Measurements from ENCODE around the gene ZHX3.
"Not testable (repeated sequence)": the region's sequence is repeated elsewhere in the genome, so short reads cannot be mapped to it uniquely, and the experiment has no call there.

ZHX3 gene

GRCh38 chr20:41320441-41320840, 2.9 kb upstream of the ZHX3 start:
- no peak for TF ChIP-seq POLR2AphosphoS5 (IDR thresholded peaks at IDR 0.05; ENCODE audit: low read depth, low read length)
- no peak for TF ChIP-seq POLR2A (IDR thresholded peaks at IDR 0.05; ENCODE audit: low read depth, low read length)
- TF ChIP-seq TAF1 (IDR thresholded peaks at IDR 0.05; ENCODE audit: low read depth, low read length), result no peak
- no peak for TF ChIP-seq SPI1 (IDR thresholded peaks at IDR 0.05; ENCODE audit: low read depth, low read length)
- TF ChIP-seq PAX5 (IDR thresholded peaks at IDR 0.05; ENCODE audit: insufficient read depth, low read length, severe bottlenecking), result no peak
- no peak for TF ChIP-seq POU2F2 (IDR thresholded peaks at IDR 0.05; ENCODE audit: low read depth, low read length)
- DNase-seq (ENCODE audit: insufficient read length, low spot score) (no peak), FAIRE-seq (no peak)

- FAIRE-seq (no peak), DNase-seq (ENCODE audit: insufficient read length, low spot score) (no peak)
- no peak for TF ChIP-seq POLR2AphosphoS5 (IDR thresholded peaks at IDR 0.05; ENCODE audit: low read depth, low read length)
- no peak for TF ChIP-seq SPI1 (IDR thresholded peaks at IDR 0.05; ENCODE audit: low read depth, low read length)
- TF ChIP-seq POLR2A (IDR thresholded peaks at IDR 0.05; ENCODE audit: low read depth, low read length), result no peak
- no peak for TF ChIP-seq TAF1 (IDR thresholded peaks at IDR 0.05; ENCODE audit: low read depth, low read length)
Measured at GRCh38 chr20:41318271-41318649, 729 bp upstream of the ZHX3 start.

GRCh38 chr20:41316602-41317545, 657 bp downstream of the ZHX3 start:
- FAIRE-seq (peak; percentile 26), DNase-seq (ENCODE audit: insufficient read length, low spot score) (peak; percentile 79)
- TF ChIP-seq SPI1 (IDR thresholded peaks at IDR 0.05; ENCODE audit: low read depth, low read length), result no peak

GRCh38 chr20:41316051-41316450, 1.5 kb downstream of the ZHX3 start:
- FAIRE-seq (no peak), DNase-seq (ENCODE audit: insufficient read length, low spot score) (no peak)
- TF ChIP-seq POLR2AphosphoS5 (IDR thresholded peaks at IDR 0.05; ENCODE audit: low read depth, low read length), result no peak
- no peak for TF ChIP-seq POLR2A (IDR thresholded peaks at IDR 0.05; ENCODE audit: low read depth, low read length)
- no peak for TF ChIP-seq TAF1 (IDR thresholded peaks at IDR 0.05; ENCODE audit: low read depth, low read length)
- TF ChIP-seq SPI1 (IDR thresholded peaks at IDR 0.05; ENCODE audit: low read depth, low read length), result no peak
- TF ChIP-seq POU2F2 (IDR thresholded peaks at IDR 0.05; ENCODE audit: low read depth, low read length), result no peak
- no peak for TF ChIP-seq PAX5 (IDR thresholded peaks at IDR 0.05; ENCODE audit: insufficient read depth, low read length, severe bottlenecking)

GRCh38 chr20:41314386-41314785, 3.1 kb downstream of the ZHX3 start:
- no peak for TF ChIP-seq POLR2AphosphoS5 (IDR thresholded peaks at IDR 0.05; ENCODE audit: low read depth, low read length)
- no peak for TF ChIP-seq POU2F2 (IDR thresholded peaks at IDR 0.05; ENCODE audit: low read depth, low read length)
- TF ChIP-seq POLR2A (IDR thresholded peaks at IDR 0.05; ENCODE audit: low read depth, low read length), result no peak
- TF ChIP-seq TAF1 (IDR thresholded peaks at IDR 0.05; ENCODE audit: low read depth, low read length), result no peak
- no peak for TF ChIP-seq SPI1 (IDR thresholded peaks at IDR 0.05; ENCODE audit: low read depth, low read length)
- TF ChIP-seq PAX5 (IDR thresholded peaks at IDR 0.05; ENCODE audit: insufficient read depth, low read length, severe bottlenecking), result no peak
- FAIRE-seq (no peak), DNase-seq (ENCODE audit: insufficient read length, low spot score) (no peak)

GRCh38 chr20:41312009-41312408, 5.5 kb downstream of the ZHX3 start:
- FAIRE-seq; DNase-seq (ENCODE audit: insufficient read length, low spot score): not testable (repeated sequence)

GRCh38 chr20:41309817-41310216, 7.7 kb downstream of the ZHX3 start:
- no peak for TF ChIP-seq TAF1 (IDR thresholded peaks at IDR 0.05; ENCODE audit: low read depth, low read length)
- TF ChIP-seq PAX5 (IDR thresholded peaks at IDR 0.05; ENCODE audit: insufficient read depth, low read length, severe bottlenecking), result no peak
- TF ChIP-seq POLR2AphosphoS5 (IDR thresholded peaks at IDR 0.05; ENCODE audit: low read depth, low read length), result no peak
- no peak for TF ChIP-seq SPI1 (IDR thresholded peaks at IDR 0.05; ENCODE audit: low read depth, low read length)
- no peak for TF ChIP-seq POU2F2 (IDR thresholded peaks at IDR 0.05; ENCODE audit: low read depth, low read length)
- TF ChIP-seq POLR2A (IDR thresholded peaks at IDR 0.05; ENCODE audit: low read depth, low read length), result no peak
- no peak for DNase-seq (ENCODE audit: insufficient read length, low spot score)
- FAIRE-seq, result no peak

GRCh38 chr20:41308726-41309413, 8.7 kb downstream of the ZHX3 start:
- no peak for FAIRE-seq
- DNase-seq (ENCODE audit: insufficient read length, low spot score), result no peak
- no peak for TF ChIP-seq POU2F2 (IDR thresholded peaks at IDR 0.05; ENCODE audit: low read depth, low read length)

GRCh38 chr20:41308290-41308711, 9.2 kb downstream of the ZHX3 start:
- TF ChIP-seq SPI1 (IDR thresholded peaks at IDR 0.05; ENCODE audit: low read depth, low read length), result no peak
- TF ChIP-seq POU2F2 (IDR thresholded peaks at IDR 0.05; ENCODE audit: low read depth, low read length), result no peak
- TF ChIP-seq PAX5 (IDR thresholded peaks at IDR 0.05; ENCODE audit: insufficient read depth, low read length, severe bottlenecking), result no peak
- TF ChIP-seq POLR2AphosphoS5 (IDR thresholded peaks at IDR 0.05; ENCODE audit: low read depth, low read length), result no peak
- no peak for TF ChIP-seq TAF1 (IDR thresholded peaks at IDR 0.05; ENCODE audit: low read depth, low read length)
- TF ChIP-seq POLR2A (IDR thresholded peaks at IDR 0.05; ENCODE audit: low read depth, low read length), result no peak
- FAIRE-seq (no peak), DNase-seq (ENCODE audit: insufficient read length, low spot score) (no peak)

- FAIRE-seq (no peak), DNase-seq (ENCODE audit: insufficient read length, low spot score) (no peak)
- TF ChIP-seq POLR2AphosphoS5 (IDR thresholded peaks at IDR 0.05; ENCODE audit: low read depth, low read length) (no peak), PAX5 (IDR thresholded peaks at IDR 0.05; ENCODE audit: insufficient read depth, low read length, severe bottlenecking) (no peak), SPI1 (IDR thresholded peaks at IDR 0.05; ENCODE audit: low read depth, low read length) (no peak), POU2F2 (IDR thresholded peaks at IDR 0.05; ENCODE audit: low read depth, low read length) (no peak), TAF1 (IDR thresholded peaks at IDR 0.05; ENCODE audit: low read depth, low read length) (no peak), POLR2A (IDR thresholded peaks at IDR 0.05; ENCODE audit: low read depth, low read length) (no peak)
Measured at GRCh38 chr20:41307021-41307420, 10.5 kb downstream of the ZHX3 start.

Measured in GM12891 (cell line).